Mesendoderm (in vitro differentiated cells): ENCODE measurements around the gene SMC1B.
A peak's percentile ranks its signal among the peaks of the same experiment; 100 is the strongest.

Source experiments
- DNase-seq: peaks from one replicate; pipeline ENCODE4 v3.0.0; 2013
- H2AK5ac ChIP-seq: 2 replicates; pipeline ENCODE4 v1.6.1; 2013; ENCODE audit warnings: low read length, inconsistent platforms
- H2BK120ac ChIP-seq: 2 replicates; pipeline ENCODE4 v1.6.1; 2013; ENCODE audit warnings: low read depth, mild to moderate bottlenecking, low read length, moderate library complexity, mixed read lengths
- H2BK15ac ChIP-seq: replicated peaks from 2 replicates; pipeline ENCODE4 v1.6.1; 2013; ENCODE audit warnings: low read depth, mild to moderate bottlenecking, moderate library complexity
- H2BK5ac ChIP-seq: 2 replicates; pipeline ENCODE4 v1.6.1; 2013; ENCODE audit warnings: low read length, inconsistent platforms
- H3K18ac ChIP-seq: 2 replicates; pipeline ENCODE4 v1.6.1; 2013; ENCODE audit warnings: mild to moderate bottlenecking, low read length, mixed read lengths
- H3K23ac ChIP-seq: one replicate; pipeline ENCODE4 v1.6.1; 2013; ENCODE audit warnings: low read length
- H3K27ac ChIP-seq: 2 replicates; pipeline ENCODE4 v1.5.1; 2013; ENCODE audit warnings: low read depth, mild to moderate bottlenecking, inconsistent platforms, low read length, moderate library complexity
- H3K27me3 ChIP-seq: 2 replicates; pipeline ENCODE4 v1.6.1; 2013; ENCODE audit warnings: low read length, control low read depth, mild to moderate bottlenecking, inconsistent platforms; ENCODE audit not compliant: insufficient read depth, poor library complexity
- H3K36me3 ChIP-seq: 2 replicates; pipeline ENCODE4 v1.6.1; 2013; ENCODE audit warnings: low read length, inconsistent platforms; ENCODE audit not compliant: control insufficient read depth, insufficient read depth
- H3K4ac ChIP-seq: one replicate; pipeline ENCODE4 v1.6.1; 2013; ENCODE audit warnings: low read depth, mild to moderate bottlenecking, low read length, moderate library complexity
- H3K4me1 ChIP-seq: 2 replicates; pipeline ENCODE4 v1.6.1; 2013; ENCODE audit warnings: low read depth, low read length, inconsistent platforms; ENCODE audit not compliant: control insufficient read depth
- H3K4me2 ChIP-seq: 2 replicates; pipeline ENCODE4 v1.6.1; 2013; ENCODE audit warnings: low read length
- H3K4me3 ChIP-seq: 2 replicates; pipeline ENCODE4 v1.5.1; 2013; ENCODE audit warnings: mild to moderate bottlenecking, low read length
- H3K56ac ChIP-seq: one replicate; pipeline ENCODE4 v1.6.1; 2013; ENCODE audit warnings: low read length
- H3K79me1 ChIP-seq: 2 replicates; pipeline ENCODE4 v1.6.1; 2013; ENCODE audit warnings: low read length, inconsistent platforms
- H3K79me2 ChIP-seq: 2 replicates; pipeline ENCODE4 v1.6.1; 2013; ENCODE audit warnings: mild to moderate bottlenecking, low read length; ENCODE audit not compliant: control insufficient read depth, insufficient read depth
- H3K9ac ChIP-seq: 2 replicates; pipeline ENCODE4 v1.6.1; 2013; ENCODE audit warnings: low read length, inconsistent platforms
- H4K5ac ChIP-seq: one replicate; pipeline ENCODE4 v1.6.1; 2013; ENCODE audit warnings: low read length
- H4K8ac ChIP-seq: one replicate; pipeline ENCODE4 v1.6.1; 2013; ENCODE audit warnings: low read depth, mild to moderate bottlenecking, control low read depth, low read length, moderate library complexity
- WGBS: extraction: QIAGEN DNeasy Blood & Tissue Kit; methylation state at CpG from one replicate; pipeline ENCODE4 v1.1.7; 2013; ENCODE audit warnings: low lambda C conversion rate, missing lambda C conversion rate; ENCODE audit not compliant: insufficient coverage; ENCODE audit errors: extremely low coverage; 5-methylcytosine and 5-hydroxymethylcytosine counted together

SMC1B gene

GRCh38 chr22:45421349-45422055 is 8.1 kb upstream of the SMC1B start:
- Histone ChIP-seq H4K8ac (no peak overlapping the region), H3K4ac (no peak overlapping the region), H3K79me2 (no peaks in the 10 kb centered on the region), H3K56ac (no peak overlapping the region), H3K9ac (no peak overlapping the region), H3K27ac (no peak overlapping the region), H3K18ac (no peak overlapping the region), H3K4me3 (no peak overlapping the region), H3K4me1 (no peaks in the 10 kb centered on the region), H4K5ac (no peak overlapping the region), H2BK15ac (no peak overlapping the region), H2BK5ac (no peak overlapping the region), H2BK120ac (no peak overlapping the region), H3K36me3 (no peaks in the 10 kb centered on the region), H3K79me1 (no peaks in the 10 kb centered on the region), H3K4me2 (no peak overlapping the region), H3K27me3 (no peaks in the 10 kb centered on the region), H3K23ac (no peak overlapping the region), H2AK5ac (no peak overlapping the region)
- no CpG with 5 or more reads among the region's 2 CpGs for WGBS
- no peak for DNase-seq

- Histone ChIP-seq H3K27ac (no peak overlapping the region), H3K4me3 (no peak overlapping the region), H4K5ac (no peak overlapping the region), H3K79me2 (no peaks in the 10 kb centered on the region), H3K18ac (no peak overlapping the region), H2BK15ac (no peak overlapping the region), H2BK120ac (no peak overlapping the region), H3K4me2 (no peak overlapping the region), H4K8ac (no peak overlapping the region), H3K4ac (no peak overlapping the region), H2AK5ac (no peak overlapping the region), H3K36me3 (no peaks in the 10 kb centered on the region), H3K23ac (no peak overlapping the region), H3K27me3 (no peaks in the 10 kb centered on the region), H3K79me1 (no peaks in the 10 kb centered on the region), H3K4me1 (no peaks in the 10 kb centered on the region), H3K9ac (no peak overlapping the region), H2BK5ac (no peak overlapping the region), H3K56ac (no peak overlapping the region)
- no peak for DNase-seq
- WGBS = no CpG with 5 or more reads among the region's 2 CpGs
Measured at GRCh38 chr22:45420539-45420938, 7.1 kb upstream of the SMC1B start.

GRCh38 chr22:45420011-45420410 is 6.6 kb upstream of the SMC1B start:
- Histone ChIP-seq H3K4me1 (no peaks in the 10 kb centered on the region), H2BK120ac (no peak overlapping the region), H3K23ac (no peak overlapping the region), H3K27me3 (no peaks in the 10 kb centered on the region), H3K18ac (no peak overlapping the region), H3K79me2 (no peaks in the 10 kb centered on the region), H4K5ac (no peak overlapping the region), H3K79me1 (no peaks in the 10 kb centered on the region), H3K36me3 (no peaks in the 10 kb centered on the region), H3K9ac (no peak overlapping the region), H2BK5ac (no peak overlapping the region), H3K4me2 (no peak overlapping the region), H3K4me3 (no peak overlapping the region), H2BK15ac (no peak overlapping the region), H3K27ac (no peak overlapping the region), H3K56ac (no peak overlapping the region), H3K4ac (no peak overlapping the region), H4K8ac (no peak overlapping the region), H2AK5ac (no peak overlapping the region)
- no CpG with 5 or more reads among the region's 4 CpGs for WGBS
- no peak for DNase-seq

DNA sequence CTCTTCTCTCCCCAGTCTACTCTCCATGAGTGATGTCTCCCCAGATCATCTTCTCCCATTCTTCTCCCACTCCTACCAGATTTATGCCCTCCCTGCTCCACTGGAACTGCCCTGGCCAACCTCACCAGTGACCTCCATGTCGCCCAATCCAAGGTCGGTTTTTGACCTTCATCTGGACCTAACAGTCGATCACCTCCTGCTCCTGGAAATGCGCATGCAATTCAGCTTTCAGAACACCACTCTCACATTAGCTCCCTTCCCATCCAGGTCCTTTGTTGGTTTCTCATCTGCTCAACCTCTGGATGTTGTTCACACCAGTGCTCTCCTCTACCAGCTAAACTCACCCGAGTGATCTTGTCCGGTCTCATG is 5.4 kb upstream of the SMC1B start:
- H3K36me3 ChIP-seq = no peaks in the 10 kb centered on the region
- WGBS = no CpG with 5 or more reads among the region's 6 CpGs
- H4K8ac ChIP-seq = no peak overlapping the region
- H2BK120ac ChIP-seq = no peak overlapping the region
- H3K4me2 ChIP-seq = no peak overlapping the region
- no peak overlapping the region for H3K9ac ChIP-seq
- no peak overlapping the region for H4K5ac ChIP-seq
- H3K23ac ChIP-seq = no peak overlapping the region
- no peak overlapping the region for H3K4me3 ChIP-seq
- no peak for DNase-seq
- H3K79me2 ChIP-seq = no peaks in the 10 kb centered on the region
- no peak overlapping the region for H3K18ac ChIP-seq
- H3K79me1 ChIP-seq = no peaks in the 10 kb centered on the region
- H2BK5ac ChIP-seq = no peak overlapping the region
- H3K56ac ChIP-seq = no peak overlapping the region
- no peaks in the 10 kb centered on the region for H3K27me3 ChIP-seq
- H3K4ac ChIP-seq = no peak overlapping the region
- H2AK5ac ChIP-seq = no peak overlapping the region
- no peak overlapping the region for H2BK15ac ChIP-seq
- H3K4me1 ChIP-seq = no peaks in the 10 kb centered on the region
- H3K27ac ChIP-seq = no peak overlapping the region

DNA sequence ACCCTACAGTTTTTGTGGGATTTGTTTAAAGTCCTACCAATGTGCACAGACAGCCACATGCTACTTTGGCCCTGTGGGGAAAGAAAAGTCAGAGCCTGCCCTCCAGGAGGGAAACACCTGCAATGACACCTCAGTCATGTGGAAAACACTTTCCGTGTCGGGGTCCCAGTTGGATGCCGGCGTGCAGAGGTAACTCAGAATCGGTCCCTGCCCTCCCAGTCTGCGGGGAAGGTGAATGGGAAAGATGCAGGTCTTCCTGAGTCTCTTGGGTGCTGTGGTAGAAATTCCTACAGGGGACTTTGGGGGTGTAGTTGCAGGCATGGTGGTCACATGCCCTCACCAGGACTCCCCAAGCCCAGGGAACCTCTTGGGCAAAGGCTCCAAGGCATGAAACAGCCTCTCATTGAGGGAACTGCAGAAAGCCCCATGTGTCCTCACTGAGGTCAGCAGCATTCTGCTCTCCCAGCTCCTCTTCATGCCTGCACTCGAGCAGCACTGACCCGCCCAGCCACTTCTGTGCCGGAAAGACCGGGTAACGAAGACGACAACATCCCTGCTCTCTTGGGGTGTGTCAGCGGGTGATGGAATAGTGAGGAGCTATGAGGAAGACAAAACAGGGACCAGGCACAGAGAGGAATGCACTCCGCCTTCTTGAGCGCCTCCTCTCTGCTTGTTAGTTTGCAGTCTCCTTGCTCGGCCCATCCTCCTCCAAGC is 4.8 kb upstream of the SMC1B start:
- no peak overlapping the region for H2BK15ac ChIP-seq
- no peaks in the 10 kb centered on the region for H3K36me3 ChIP-seq
- DNase-seq = no peak
- H4K8ac ChIP-seq = no peak overlapping the region
- H3K79me1 ChIP-seq = no peaks in the 10 kb centered on the region
- no peak overlapping the region for H3K4me3 ChIP-seq
- no peak overlapping the region for H3K23ac ChIP-seq
- H3K56ac ChIP-seq = no peak overlapping the region
- H3K18ac ChIP-seq = no peak overlapping the region
- H3K79me2 ChIP-seq = no peaks in the 10 kb centered on the region
- H4K5ac ChIP-seq = no peak overlapping the region
- H2BK120ac ChIP-seq = no peak overlapping the region
- no peak overlapping the region for H3K4me2 ChIP-seq
- no peak overlapping the region for H3K4ac ChIP-seq
- no peaks in the 10 kb centered on the region for H3K27me3 ChIP-seq
- no peak overlapping the region for H2BK5ac ChIP-seq
- no peaks in the 10 kb centered on the region for H3K4me1 ChIP-seq
- no peak overlapping the region for H3K9ac ChIP-seq
- WGBS = no CpG with 5 or more reads among the region's 16 CpGs
- no peak overlapping the region for H3K27ac ChIP-seq
- no peak overlapping the region for H2AK5ac ChIP-seq

DNA sequence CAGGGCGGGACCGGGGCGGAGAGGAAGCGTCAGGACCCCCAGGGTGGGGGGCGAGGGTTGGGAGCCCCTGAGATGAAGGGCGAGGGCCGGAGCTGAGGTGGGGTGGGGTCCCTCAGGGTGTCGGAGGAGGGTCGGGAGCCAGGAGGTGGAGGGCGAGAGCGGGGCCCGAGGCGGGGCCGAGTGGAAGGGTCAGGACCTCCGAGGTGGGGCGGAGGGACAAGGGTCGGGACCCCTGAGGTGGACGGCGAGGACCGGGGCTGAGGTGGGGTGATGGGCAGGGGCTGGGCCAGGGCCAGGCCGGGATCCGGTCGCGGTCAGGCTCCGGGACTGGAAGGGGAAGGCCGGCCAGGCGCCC is 409 bp downstream of the SMC1B start:
- no peak for DNase-seq
- Histone ChIP-seq H2BK15ac (no peak overlapping the region), H3K79me2 (no peaks in the 10 kb centered on the region), H3K23ac (no peak overlapping the region), H3K9ac (no peak overlapping the region), H3K79me1 (no peaks in the 10 kb centered on the region), H4K8ac (no peak overlapping the region), H3K18ac (no peak overlapping the region), H3K4me1 (no peaks in the 10 kb centered on the region), H3K4ac (no peak overlapping the region), H2AK5ac (no peak overlapping the region), H2BK5ac (no peak overlapping the region), H3K4me3 (no peak overlapping the region), H3K27ac (no peak overlapping the region), H3K36me3 (no peaks in the 10 kb centered on the region), H2BK120ac (no peak overlapping the region), H3K56ac (peak overlapping the region; percentile 76), H4K5ac (no peak overlapping the region), H3K4me2 (no peak overlapping the region), H3K27me3 (no peaks in the 10 kb centered on the region)
- WGBS = no CpG with 5 or more reads among the region's 27 CpGs
